NOMO-1 treated with DMSO at 0.1 percent for 48 hours (cell line): ENCODE results near the gene SCRG1.

Experiments used
- DNase-seq: peaks from one replicate; lab custom pipeline; 2025; ENCODE audit not compliant: unreplicated experiment; lab: John Stamatoyannopoulos, UW

The SCRG1 gene

DNA sequence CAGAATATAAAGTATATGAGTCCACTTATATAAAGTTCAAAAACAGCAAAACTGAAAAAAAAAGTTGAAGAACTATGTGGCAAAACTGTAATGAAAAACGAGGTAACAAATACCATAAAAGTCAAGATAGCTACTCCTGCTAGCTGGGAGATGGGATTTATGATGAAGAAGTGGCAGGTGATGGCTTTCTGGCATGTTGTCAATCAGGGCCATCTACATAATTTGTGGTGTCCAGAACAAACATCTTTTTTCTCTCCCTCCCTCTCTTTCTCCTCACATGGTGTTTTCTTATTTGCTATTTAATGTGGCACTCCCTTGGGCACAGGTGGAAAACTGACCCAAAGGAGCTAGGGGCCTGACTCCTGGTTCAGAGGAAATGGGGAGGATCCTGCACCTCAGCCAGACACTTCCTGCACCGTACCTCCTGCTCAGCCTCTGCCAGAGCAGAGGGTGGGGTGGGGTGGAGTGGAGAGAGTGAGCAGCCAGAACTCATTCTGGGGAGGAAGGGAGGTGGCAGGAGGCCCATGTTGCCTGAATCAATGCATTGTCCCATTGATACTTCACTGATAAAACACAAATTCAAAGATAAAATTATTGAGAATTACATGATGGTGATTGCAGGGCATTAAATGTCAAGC, 33.4 kb downstream of the SCRG1 start:
- DNase-seq, result no peak

DNA sequence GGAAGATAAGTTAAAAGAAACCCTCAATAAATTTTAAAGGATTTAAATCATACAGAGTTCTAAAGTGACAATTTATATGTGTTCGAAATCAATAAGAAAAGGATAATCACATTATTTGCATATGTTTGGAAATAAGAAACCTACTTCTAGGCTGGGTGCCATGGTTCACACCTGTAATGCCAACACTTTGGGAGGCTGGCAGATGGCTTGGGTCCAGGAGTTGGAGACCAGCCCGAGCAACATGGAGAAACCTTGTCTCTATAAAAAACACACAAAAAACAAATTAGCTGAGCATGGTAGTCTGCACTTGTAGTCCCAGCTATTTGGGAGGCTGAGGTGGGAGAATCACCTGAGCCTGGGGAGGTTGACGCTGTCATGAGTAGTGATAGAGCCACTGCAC, 36.2 kb downstream of the SCRG1 start:
- DNase-seq, result no peak

DNA sequence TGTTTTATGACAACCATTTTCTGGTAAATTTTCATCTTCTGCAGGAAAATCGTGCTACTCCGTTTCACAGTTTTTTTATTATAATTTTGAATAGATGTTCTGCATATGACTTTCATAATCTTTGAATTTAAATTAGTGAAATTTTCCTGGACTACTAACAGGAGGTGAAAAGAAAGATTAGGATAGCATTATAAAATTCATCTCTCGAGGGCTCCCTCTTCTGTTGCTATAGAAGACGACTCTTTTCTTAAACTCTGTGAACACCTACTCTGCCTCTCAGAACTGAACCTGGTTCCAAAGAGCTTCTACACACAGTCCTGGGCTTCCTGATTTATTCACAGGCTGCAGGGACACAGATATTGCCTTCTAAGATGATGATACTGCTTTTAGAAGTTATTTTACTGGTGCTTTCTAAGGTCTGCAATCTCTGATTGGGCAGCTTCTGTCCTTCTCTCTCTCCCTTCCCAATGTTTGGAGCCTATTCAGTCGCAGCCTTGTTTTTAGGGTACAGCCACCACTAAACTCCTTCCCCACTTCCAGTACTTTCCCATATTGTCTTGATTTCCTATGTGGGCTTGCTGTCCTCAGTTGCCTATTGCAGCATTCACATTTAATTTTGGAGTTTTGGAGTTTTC, 38.2 kb downstream of the SCRG1 start:
- no peak for DNase-seq

DNA sequence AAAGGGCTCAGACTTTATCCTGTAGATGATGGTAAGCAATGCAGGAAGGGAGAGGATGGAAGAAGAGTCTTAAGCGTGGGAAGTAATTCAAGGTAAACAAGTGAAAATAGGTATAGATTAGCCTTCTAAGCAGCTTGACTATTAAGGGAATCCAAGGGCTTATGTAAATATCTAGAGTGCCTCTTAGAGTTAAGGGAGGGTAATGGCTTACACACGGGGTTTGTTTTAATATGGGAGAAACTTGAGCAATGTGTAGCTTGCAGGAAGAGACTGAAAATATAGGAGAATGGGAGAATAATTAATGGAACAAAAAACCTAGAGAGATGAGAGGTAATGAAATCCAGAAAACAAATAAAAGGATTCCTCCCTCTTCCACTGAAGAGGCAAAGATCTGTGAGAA, 41.0 kb downstream of the SCRG1 start:
- no peak for DNase-seq

DNA sequence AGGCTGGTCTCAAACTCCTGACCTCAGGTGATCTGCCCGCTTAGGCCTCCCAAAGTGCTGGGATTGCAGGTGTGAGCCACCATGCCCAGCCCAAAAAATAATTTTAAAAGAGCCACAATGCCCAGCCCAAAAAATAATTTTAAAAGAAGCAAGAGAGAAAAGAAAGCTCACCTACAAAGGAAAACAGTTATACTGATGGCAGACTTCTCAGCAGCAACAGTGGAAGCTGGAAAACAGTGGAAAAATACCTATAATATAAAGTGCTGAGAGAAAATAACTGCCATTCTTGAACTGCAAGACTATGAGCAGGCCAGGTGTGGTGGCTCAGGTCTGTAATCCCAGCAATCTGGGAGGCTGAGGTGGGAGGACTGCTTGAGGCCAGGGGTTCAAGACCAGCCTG, 51.4 kb downstream of the SCRG1 start:
- DNase-seq, result no peak

DNA sequence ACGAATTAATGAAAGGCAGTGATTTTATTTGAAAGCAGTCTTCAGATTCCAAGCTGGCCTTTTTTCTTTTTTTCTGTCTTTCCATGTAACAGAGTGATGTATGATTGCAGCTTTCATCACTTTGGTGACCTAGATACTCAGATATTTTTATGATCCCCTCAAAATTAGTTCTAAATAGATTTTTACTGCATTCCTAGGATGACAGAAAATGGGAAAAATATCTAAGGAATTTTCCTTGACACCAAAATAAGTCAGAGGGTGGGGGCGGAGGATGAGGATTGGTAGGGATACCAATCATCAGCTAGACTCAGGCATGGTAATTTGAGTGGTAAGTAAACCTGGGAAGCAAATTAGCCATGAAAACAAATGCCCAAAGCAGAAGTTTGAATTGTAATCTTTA, 52.8 kb downstream of the SCRG1 start:
- no peak for DNase-seq

DNA sequence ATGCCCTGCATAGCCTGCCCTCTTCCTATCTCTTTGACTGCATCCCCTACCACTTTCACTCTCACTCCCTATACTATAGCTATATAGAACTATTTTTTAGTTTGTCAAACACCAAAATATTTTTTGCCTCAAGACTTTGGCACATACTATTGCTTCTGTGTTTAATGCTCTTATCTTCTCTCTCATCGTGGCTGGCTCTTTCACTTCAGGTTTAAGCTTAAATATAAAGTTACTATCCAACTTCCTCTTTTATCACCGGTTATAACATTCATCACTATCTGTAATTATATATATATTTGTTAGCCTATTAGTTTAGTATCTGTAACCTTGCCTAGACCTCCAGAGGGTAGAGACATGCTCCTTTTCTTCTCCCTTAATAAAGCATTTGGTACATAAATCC, 53.3 kb downstream of the SCRG1 start:
- peak; percentile 21 for DNase-seq

DNA sequence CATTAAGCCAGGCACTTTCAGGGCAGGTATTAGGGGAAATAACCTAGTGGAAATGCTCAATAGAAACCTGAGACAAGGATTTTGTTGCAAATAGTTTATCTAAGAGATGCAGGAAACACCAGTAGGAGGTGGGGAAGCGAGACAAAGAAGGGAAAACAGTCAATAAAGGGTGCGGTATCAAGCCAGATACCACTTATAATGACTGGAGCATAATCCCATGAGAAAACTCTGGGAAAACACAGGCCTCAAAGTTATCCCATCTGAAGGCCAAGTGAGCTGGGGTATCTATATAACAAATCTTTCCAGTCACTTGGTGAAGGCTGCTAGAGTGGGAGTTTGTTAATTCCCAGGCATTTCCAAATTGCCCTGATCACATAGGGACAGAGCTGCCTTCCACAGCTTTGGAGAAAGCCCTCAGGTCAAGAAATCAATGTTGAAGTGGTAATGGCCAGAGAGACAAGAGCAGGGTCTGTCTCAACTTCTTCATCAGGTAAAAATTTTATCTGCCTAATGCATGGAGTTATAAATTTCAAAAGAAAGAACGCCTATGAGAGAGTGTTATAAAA, 55.0 kb downstream of the SCRG1 start:
- no peak for DNase-seq

DNA sequence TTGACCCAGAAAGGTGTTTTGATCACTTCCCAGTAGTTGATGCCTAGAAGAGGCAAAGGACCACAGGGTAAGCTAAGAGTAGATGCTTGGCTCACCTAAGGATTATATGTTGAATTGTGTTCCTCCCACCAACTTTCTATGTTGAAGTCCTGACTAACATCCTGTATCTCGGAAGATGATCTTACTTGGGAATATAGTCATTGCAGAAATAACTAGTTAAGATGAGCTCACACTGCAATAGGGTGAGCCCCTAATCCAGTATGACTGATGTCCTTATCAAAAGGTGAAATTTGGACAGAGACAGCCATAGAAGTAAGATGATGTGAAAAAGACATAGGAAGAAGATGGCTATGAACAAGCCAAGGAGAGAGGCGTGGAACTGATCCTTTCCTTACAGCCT, 61.5 kb downstream of the SCRG1 start:
- no peak for DNase-seq

DNA sequence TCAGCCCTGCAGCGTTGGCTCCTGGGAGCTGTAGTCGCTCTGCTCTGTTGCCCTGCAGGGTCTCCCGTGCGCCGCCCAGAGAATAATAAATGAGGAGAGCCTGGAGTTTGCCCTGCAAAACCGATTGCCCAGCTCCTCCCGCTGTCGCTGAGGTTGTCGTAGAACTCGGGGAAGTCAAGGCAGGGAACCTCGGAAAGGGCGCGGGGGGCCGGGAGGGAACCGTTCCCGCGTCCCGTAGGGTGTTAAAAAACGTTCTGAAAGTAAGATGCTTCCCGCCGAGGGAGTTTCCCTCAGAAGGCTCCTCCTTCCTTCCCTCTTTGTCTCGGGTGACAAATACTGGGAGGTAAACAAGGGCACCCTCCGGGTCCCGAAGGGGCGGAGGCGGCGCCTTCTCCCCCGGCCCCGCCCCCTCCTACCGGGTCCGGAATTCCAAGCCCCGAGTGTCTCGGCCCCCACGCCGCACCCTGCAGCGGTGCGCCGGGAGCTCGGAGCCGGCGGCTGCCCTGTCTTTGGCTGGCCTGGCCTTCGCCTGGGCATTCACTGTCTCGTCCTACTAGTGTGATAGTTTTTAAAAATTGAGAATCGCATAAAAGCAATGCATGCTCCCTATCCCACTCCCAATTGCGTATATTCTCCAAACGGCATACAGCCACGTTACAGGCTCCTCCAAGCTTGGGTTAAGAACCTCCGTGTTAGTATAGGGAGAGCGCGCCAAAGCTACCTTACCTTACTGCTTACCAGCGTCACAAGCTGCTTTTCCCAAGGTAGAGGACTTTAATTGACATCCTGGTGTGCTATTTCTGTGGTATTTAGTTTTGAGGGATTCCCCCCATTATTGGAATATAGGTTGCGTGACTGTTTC, 63.8 kb downstream of the SCRG1 start:
- peak; percentile 71 for DNase-seq
